DMS79 (cell line): Measurements from ENCODE around the gene GRIK2.

Source experiments
- DNase-seq: peaks from one replicate; lab custom pipeline; 2025; lab: John Stamatoyannopoulos, UW

The GRIK2 gene

DNA sequence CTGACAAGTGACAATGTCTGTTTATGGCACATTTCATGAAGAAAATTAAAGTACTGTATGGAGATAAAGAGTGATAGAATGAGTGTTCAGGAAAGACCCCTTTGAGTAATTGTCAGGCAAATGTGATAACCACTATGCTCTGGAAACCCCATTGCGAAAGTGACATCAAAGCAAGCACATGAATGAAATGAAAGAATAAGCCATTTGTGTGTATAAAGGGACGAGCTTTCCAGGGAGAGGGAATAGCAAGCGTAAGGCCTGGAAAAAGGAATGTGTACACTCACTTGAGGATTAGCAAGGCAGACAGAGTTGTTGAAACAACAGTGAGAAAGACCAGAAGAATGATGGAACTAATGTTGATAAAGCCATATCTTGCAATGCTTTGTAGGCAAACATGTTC, 490.0 kb downstream of the GRIK2 start:
- DNase-seq = no peak

DNA sequence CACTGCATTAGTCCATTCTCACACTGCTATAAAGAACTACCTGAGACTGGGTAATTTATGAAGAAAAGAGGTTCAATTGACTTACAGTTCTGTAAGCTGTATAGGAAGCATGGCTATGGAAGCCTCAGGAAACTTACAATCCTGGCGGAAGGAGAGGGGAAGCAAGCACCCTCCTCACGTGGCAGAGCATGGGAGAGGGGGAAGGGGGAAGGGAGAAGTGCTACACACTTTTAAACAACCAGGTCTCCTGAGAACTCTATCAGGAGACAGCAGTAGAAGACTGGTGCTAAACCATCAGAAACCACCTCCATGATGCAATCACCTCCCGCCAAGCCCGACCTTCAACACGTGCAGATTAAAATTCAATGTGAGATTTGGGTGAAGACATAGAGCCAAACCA, 494.0 kb downstream of the GRIK2 start:
- no peak for DNase-seq

DNA sequence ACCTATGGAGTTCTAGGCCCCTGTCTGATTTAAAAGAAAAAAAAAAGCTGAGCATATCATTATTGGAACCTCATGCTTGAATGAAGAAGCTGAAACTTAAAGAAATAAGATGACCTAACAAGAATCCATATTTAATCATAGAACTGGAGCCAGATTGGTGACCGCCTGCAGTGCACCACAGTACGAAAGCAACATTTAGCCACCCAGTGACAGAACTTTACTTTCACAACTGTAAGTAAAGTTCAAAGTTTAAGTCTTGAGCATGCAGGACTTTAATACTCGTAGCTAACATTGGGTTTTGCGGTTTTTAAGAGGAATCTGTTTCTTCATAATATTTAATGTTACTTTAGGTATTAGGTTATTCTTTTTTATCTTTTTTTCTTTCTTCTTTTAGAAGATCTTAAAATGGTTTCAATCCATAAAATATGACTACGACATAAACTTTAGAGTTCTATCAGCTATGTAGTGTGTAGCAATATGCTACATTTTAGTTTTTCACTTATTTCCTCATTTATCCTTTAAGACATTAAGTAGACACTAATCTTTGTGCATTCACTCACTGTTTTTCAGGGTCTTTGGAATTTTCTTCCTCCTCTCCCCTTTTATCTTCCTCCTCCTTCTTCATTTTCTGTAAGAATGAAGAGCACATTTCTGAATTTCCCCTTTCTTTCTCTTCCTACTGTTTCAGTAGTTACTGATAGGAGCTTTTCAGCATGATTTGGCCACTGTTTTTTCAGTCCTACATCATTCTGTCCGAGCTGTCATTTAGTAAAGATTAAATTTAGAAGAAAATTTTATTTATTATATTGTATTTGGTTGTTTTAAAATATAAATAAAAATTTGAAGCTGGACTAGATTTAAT, 514.1 kb downstream of the GRIK2 start:
- DNase-seq = no peak

DNA sequence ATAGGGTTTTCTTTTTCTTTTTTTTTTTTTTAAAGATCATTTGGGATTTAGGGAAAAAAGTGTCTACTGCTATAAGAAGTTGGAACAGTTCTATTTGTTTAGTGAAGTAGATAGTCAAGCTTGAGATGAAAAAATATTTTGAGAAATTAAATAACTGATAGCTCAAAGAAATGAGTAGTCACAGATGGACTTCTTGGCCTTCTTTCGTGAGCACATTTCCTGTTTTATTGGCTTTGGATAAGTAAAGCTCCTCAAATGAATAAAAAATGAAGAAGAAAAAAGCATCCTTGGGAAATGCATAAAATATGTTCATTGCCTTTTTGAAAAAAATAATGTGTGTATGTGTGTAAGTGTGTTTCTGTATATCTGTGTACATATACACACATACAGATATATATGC, 515.9 kb downstream of the GRIK2 start:
- no peak for DNase-seq

DNA sequence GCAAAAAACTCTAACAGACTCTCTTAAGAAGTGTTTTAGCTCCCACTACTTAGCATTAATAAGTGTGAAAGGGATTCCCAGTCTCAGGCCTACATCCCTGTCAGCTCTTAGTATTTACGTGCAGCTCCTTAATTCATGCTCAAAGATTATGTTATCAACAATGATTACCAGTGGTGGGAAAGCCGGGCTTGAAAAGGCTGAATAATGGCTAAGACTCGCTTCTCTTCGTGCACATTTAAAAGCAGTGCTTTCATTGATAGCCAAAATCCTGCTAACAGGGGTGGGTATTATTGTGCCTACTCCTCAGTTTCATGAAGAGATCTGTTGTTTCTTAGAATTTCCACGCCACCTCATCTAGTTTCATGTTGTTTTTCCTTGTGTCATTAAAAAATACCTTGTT, 518.8 kb downstream of the GRIK2 start:
- DNase-seq = no peak

DNA sequence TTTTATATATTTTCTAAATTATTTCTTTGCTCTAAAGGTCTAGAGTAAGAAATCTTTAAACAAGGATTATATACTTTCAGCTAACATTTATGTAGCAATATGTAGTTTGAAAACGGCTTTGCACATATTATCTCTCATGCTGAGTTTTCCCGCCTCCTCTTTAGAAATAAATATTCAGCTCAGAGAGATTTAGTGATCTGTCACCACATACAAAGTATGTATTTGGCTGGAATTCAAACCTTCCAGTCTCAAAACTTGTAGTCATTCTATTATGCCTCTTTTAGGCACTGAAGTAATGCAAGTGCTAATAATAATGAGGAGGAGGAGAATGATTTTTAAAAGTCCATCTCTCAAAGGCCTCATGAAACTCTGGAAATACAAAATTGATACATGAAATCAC, 525.0 kb downstream of the GRIK2 start:
- DNase-seq = no peak

DNA sequence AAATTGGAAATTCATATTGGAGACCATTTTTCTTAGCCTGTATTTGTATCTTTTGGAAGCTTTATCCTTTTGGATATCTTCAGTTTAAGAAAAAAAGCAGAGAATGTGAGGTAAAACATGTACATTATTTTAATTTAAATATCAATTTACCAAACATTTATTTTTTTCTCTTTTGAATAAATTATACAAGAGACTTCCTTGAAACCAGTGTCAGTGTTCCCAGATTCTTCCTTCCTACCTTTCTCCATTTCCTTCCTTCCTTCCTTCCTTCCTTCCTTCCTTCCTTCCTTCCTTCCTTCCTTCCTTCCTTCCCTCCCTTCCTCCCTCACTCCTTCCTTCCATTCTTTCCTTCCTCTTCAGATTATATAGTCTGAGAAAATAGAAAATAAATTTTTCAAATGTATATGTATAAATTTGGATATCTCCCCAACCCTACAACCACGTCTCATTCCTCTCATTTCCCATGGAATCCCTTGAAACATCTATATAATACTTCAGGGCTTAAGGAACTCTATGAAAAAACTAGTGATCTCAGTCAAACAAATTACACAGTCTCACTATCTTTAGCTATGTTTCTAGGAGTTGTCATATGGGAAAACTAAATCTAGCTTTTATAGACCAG, 528.4 kb downstream of the GRIK2 start:
- no peak for DNase-seq

DNA sequence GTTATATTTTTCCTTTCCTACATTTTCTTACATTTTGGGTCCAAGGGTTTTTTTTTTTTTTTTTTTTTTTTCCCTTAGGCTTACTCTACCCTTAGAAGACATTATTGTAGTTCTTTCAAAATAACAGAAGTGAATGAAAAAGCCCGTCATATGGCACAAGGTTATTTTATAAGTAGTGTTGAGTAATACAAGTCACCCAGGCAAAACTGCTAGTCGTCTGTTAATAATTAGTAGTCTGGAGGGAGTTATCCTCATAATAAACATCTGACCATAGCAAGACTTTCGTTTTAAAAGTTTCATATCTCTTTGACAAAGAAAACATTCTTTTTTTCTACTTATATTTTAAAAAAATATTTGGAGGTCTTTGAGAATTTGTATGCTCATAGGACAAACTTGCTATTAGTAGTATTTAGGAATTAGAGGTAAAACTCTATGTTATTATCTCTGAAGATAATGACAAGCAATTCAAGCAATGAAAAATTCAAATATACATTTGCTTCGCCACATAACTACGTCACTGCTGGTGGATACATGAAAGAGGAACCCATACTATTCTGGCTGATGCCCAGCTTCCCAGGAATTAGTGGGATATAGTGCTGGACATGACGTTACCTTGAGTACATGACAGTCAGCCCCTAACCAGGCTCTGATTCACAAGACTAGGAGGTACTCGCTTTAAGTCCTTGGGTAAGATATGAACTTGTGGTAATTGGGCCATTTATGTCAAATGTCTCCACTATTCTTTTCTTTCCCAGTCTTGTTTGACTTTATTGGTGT, 532.8 kb downstream of the GRIK2 start:
- no peak for DNase-seq

DNA sequence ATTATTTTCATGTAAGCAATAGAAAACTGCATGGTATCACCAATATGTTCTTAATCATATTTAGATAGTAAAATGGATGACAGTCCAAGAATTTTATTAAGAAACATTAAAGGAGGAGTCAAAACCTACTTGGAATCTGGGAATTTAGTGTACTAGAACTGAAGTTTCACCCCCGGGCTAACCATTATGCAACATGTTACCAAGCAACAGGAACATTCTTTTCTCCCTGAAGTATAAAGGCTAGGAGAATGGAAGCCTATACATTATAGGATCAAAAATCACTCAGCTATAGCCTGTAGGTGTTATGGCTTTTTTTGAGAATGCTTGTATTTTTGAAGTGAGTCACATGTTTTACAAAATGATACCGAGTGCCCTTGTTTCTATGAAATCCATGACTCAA, 538.3 kb downstream of the GRIK2 start:
- DNase-seq = no peak

DNA sequence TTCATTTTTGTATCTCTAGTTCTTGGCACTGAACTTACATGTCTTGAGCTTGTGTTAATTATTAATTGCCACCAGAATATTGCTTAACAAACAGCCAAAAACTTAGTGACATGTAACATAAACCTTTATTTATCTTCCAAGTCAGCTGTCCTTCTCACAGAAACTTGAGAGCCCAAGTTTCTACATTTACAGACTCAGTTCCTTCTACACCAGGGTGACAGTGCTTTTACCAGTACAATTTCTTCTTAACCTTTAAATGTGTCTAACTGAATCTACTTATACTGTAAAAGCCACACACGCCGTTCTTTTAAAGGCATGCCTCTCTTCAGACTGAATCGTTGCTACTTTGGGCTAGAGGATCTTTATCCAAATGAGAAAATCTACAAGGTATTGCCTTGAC, 539.2 kb downstream of the GRIK2 start:
- DNase-seq = no peak

DNA sequence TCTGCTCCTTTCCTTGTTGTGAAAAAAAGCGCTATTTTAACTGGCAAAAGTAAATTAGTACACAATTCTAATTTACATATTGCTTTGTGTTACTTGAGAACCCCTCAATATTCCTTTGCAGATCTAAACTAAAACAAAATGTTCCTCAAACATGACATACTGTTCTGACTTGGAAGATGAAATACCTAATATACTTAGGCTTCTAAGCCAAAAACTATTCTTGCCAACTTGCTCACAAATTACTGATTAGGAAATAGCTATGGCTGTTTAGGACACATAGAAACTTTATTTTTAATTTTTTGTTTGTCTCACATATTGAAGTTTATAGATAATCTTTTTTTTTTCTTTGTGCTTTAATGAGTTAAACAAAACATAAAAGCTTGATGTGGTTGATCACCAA, 542.2 kb downstream of the GRIK2 start:
- DNase-seq = no peak

DNA sequence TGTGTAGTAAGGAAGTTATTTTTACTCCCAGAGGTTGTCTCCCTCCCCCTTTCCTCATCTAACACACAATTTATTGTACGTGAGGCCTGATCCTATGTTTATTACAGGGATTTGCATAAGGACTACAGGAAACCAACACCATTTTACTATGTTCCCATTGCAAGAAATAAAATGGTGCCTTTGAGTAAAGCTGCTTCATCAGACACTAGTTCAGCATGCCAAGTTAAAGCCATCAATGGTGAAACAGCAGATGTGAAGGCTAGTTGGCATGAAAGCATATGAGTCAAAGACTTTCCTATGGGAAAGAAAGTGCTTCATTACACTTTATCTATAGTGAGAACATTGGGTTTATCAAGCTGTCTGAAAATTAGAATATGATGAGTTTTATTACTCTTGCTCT, 543.0 kb downstream of the GRIK2 start:
- DNase-seq = no peak

DNA sequence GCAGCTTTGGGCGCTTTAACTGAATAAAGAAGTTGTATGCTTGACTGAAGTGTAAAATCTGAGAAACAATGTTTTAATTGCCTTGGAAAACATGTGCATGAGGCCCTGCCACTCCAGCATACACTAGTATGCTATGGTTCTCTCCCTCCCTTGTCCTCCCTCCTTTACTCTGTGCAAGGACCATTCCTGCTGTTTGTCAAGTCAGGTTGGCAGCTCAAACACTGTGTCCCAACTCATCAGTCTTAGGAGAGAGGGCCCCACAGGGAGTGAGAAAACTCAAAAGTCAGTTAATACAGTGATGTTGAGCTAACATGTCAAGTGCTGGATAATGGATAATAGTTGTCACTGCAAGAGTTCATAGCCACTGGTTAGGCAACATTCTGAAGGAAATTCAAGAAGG, 543.6 kb downstream of the GRIK2 start:
- DNase-seq = no peak

DNA sequence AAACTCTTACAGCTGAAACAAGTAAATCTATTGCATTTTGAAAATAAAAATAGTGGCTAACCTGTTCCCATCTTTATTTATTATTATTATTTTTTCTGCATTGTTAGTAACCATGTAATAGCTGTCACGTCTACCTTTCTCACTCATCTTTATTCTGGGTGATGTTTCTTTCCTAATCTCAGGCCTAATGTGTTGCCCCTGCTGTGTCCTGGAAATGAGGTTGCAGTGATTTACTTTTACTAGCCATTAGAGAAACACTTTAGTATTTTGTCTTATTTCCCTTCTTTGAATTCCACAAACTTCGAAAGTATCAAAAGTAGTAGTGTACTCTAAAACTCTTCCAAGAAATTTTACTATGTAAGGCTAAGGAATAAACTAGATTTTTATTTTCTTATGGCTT, 546.9 kb downstream of the GRIK2 start:
- DNase-seq = no peak

DNA sequence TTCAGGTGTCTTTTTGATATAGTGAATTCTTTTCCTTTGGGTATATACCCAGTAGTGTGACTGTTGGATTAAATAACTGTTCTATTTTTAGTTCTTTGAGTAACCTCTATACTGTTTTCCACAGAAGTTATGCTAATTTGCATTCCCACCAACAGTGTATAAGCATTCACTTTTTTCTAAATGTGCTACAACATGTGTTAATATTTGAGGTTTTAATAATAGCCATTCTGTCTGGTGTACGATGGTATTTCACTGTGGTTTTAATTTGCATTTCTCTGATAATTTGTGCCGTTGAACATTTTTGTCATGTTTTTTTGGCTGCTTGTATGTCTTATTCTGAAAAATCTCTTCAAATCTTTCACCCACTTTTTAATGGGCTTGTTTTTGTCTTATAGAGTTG, 563.5 kb downstream of the GRIK2 start:
- DNase-seq = no peak

DNA sequence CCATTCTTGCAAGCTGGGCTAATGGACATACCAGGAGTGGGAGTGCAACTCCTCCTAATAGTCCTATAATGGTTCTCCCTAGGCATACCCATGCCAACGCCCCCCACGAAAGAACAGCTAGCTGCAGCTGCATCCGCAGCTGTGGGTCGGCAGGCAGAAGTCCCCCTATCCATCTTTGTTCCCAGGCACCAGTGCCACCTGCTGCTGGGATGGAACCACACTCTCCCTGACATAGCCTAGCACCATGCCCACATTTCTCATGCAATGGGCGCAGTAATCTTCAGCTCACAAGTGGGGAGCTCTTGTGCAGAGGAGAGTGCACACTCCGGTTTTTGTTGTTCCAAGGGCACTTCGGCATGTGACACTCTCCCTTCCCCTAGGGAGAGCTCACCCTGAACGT, 567.8 kb downstream of the GRIK2 start:
- DNase-seq = no peak

DNA sequence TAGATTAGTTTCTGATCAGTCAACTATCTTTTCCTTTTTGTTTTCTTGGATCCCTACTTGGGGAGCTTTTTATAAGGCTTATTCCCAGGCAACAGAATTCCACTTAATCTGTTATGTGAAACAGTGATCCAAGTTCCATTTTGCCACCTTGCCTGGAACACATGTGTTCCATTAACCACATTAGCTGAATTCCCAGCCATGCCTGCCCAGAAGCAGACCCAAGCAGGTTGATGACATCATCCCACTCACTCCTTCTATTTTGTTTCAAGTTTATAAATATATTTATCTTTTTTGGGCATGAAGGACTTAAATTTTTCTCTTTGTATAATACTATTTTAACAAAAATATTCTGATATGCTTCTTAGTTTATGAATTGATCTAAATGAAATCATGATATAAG, 587.4 kb downstream of the GRIK2 start:
- DNase-seq = no peak

DNA sequence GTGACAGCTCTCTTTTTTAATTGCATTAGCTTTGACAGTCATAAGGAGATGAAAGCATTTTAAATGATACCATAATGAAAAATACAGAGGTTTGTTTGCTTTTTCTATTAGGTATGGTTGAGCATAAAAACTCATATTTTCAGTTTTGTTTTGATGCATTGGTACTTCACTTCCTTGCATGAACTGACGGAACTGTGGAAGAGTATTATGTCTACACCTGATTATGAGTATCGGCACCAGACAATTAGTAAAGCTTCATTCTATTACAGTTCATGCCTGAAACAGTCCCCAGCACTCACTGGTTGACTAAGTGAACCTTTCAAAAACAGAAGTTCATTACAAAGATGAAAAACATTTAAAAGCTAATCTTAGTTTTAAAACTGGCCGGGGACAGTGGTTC, 593.0 kb downstream of the GRIK2 start:
- no peak for DNase-seq

DNA sequence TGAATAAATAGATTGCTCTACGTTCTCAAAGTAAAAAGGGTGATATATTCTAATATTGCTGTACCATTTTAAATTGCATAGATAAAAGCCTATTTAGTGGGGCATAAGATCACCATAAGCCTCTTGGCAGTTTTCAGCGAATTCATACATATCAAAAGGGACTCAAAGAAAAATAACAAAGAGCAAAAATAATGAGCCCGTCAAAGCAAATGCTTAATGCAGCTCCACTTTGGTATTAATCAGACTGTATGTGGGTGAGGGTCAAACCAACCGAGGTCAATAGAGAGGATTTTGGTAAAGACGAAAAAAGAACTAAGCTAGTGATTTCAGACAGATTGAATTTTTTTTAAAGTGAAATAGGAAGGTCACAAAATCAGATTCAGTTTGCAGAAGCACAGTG, 598.8 kb downstream of the GRIK2 start:
- DNase-seq = no peak

DNA sequence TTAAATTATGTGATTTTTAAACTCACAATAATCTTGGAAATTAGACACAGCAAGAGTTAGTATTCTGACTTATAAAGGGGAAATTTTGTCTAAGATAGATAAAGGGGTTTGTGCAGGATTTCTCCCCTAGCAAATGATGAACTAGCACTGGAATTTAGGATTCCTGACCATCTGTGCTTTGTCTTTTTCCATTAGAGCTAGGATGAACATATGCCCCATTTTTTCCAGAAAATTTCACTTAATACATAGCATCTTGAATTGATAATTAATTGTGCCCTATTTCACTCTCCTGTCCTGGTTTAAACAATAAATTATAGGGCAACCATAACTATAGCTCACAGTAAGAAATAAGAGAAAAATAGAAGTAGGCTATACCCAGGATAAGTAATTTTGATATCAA, 601.0 kb downstream of the GRIK2 start:
- DNase-seq = no peak

DNA sequence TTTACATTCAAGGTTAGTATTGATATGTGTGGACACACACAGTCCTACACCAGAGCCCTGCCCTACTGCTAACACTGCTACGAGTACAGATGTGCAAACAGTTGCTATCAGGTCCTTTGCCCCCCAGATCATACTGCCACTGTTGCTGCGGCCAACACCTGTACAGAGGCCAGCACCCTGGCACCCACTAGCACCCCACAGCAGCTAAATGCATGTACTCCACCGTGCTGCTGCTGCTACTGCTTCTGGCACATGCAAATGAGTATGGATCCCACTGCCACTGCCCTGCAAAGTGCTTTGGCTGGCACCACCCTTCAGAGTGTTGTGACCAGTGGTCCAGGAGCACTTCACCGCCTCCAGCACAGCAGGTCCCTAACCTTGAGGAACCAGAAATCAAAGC, 621.9 kb downstream of the GRIK2 start:
- DNase-seq = no peak

DNA sequence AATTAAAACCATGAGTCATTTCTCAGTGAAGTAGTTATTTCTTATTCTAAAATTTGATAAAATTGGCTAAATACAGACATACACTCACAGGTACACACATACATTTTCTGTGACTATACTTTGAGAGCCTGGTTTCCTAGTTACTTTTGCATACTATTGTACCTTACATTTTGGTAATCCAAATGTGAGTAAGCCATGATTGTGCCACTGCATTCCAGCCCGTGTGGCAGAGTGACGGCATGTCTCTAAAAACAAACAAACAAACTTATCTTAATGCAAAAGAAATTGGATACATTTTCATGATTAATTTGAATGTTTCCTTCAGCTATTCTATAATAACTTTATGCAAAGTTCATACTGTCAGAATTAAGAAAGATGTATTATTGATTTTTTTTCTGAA, 628.8 kb downstream of the GRIK2 start:
- DNase-seq = no peak

DNA sequence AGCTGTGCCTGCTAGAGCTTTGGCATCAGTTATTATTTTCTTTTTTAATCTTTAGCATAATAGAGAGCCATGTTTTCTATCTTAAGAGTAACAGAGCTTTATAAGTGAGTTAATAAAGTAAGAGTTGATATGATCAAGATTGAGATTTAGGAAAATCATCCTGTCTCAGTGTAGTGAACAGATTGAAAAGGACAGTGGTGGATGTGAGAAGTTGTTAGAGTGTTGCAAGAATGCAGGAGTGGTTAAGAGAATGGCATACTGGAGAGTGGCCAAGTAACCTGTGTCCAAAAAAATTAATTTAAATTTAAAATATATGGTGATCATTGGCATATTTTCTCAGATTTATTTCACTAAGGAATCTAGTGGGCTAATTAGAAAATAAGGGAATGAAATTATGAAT, 629.3 kb downstream of the GRIK2 start:
- no peak for DNase-seq
